H9 (cell line): ENCODE measurements around the gene HLA-A. TPM values are rescaled to one million over a fixed set of nuclear protein-coding genes. Genes with fewer than 3 reads are reported as not detected.
A peak's percentile ranks its signal among the peaks of the same experiment; 100 is the strongest.

Experiments
- DNase-seq: peaks from one replicate; pipeline ENCODE4 v3.0.0-alpha.2; 2017
- H2AFZ ChIP-seq: one replicate; pipeline ENCODE4 v1.6.1; 2013; ENCODE audit warnings: mild to moderate bottlenecking, low read length, control low read depth, moderate library complexity
- H2AK5ac ChIP-seq: 2 replicates; pipeline ENCODE4 v1.6.1; 2013; ENCODE audit warnings: low read length, control low read depth, mixed read lengths; ENCODE audit not compliant: insufficient read length
- H2BK120ac ChIP-seq: one replicate; pipeline ENCODE4 v1.6.1; 2013; ENCODE audit warnings: low read depth, mild to moderate bottlenecking, low read length, control low read depth, inconsistent platforms; ENCODE audit not compliant: poor library complexity, severe bottlenecking
- H2BK12ac ChIP-seq: 2 replicates; pipeline ENCODE4 v1.6.1; 2013; ENCODE audit warnings: low read length, control low read depth, mixed read lengths, low read depth; ENCODE audit not compliant: insufficient read length
- H2BK15ac ChIP-seq: 2 replicates; pipeline ENCODE4 v1.6.1; 2013; ENCODE audit warnings: low read depth, low read length, control low read depth
- H2BK20ac ChIP-seq: one replicate; pipeline ENCODE4 v1.6.1; 2013; ENCODE audit warnings: low read depth, mild to moderate bottlenecking, low read length, control low read depth, inconsistent platforms; ENCODE audit not compliant: poor library complexity, severe bottlenecking
- H2BK5ac ChIP-seq: 2 replicates; pipeline ENCODE4 v1.6.1; 2013; ENCODE audit warnings: low read length, control low read depth, mixed read lengths; ENCODE audit not compliant: insufficient read length
- H3K14ac ChIP-seq: 2 replicates; pipeline ENCODE4 v1.6.1; 2013; ENCODE audit warnings: low read length, control low read depth; ENCODE audit not compliant: insufficient read depth
- H3K18ac ChIP-seq: 2 replicates; pipeline ENCODE4 v1.6.1; 2013; ENCODE audit warnings: low read depth, mild to moderate bottlenecking, mixed read lengths, low read length, control low read depth; ENCODE audit not compliant: insufficient read length
- H3K23ac ChIP-seq: 2 replicates; pipeline ENCODE4 v1.6.1; 2013; ENCODE audit warnings: low read length, control low read depth, mixed read lengths, low read depth; ENCODE audit not compliant: insufficient read length
- H3K23me2 ChIP-seq: 2 replicates; pipeline ENCODE4 v1.6.1; 2013; ENCODE audit warnings: low read depth, mild to moderate bottlenecking, mixed read lengths, low read length, control low read depth; ENCODE audit not compliant: insufficient read length, poor library complexity, severe bottlenecking
- H3K27ac ChIP-seq: 2 replicates; pipeline ENCODE4 v1.5.1; 2013; ENCODE audit warnings: low read length, control low read depth, mixed read lengths, low read depth; ENCODE audit not compliant: insufficient read length
- H3K27me3 ChIP-seq: 2 replicates; pipeline ENCODE4 v1.6.1; 2013; ENCODE audit warnings: low read length, control low read depth, inconsistent platforms; ENCODE audit not compliant: insufficient read depth
- H3K4ac ChIP-seq: 2 replicates; pipeline ENCODE4 v1.6.1; 2013; ENCODE audit warnings: low read depth, mild to moderate bottlenecking, control low read depth, inconsistent platforms, low read length, moderate library complexity
- H3K4me1 ChIP-seq: 2 replicates; pipeline ENCODE4 v1.6.1; 2013; ENCODE audit warnings: low read length, control low read depth, inconsistent platforms; ENCODE audit not compliant: insufficient read depth
- H3K4me2 ChIP-seq: 2 replicates; pipeline ENCODE4 v1.6.1; 2013; ENCODE audit warnings: low read length, control low read depth, mixed read lengths; ENCODE audit not compliant: insufficient read length, insufficient read depth
- H3K56ac ChIP-seq: 2 replicates; pipeline ENCODE4 v1.6.1; 2013; ENCODE audit warnings: low read depth, mild to moderate bottlenecking, mixed read lengths, low read length, control low read depth; ENCODE audit not compliant: insufficient read length
- H3K79me1 ChIP-seq: 2 replicates; pipeline ENCODE4 v1.6.1; 2013; ENCODE audit warnings: low read depth, mild to moderate bottlenecking, moderate library complexity, low read length, control low read depth, inconsistent platforms; ENCODE audit not compliant: insufficient read depth, poor library complexity, severe bottlenecking
- H3K79me2 ChIP-seq: 2 replicates; pipeline ENCODE4 v1.6.1; 2013; ENCODE audit warnings: low read length, control low read depth, inconsistent platforms; ENCODE audit not compliant: insufficient read depth
- H3K9ac ChIP-seq: 2 replicates; pipeline ENCODE4 v1.6.1; 2013; ENCODE audit warnings: low read length, control low read depth, mixed read lengths; ENCODE audit not compliant: insufficient read length; ENCODE audit errors: extremely low read depth
- H3K9me3 ChIP-seq: one replicate; pipeline ENCODE4 v1.6.1; 2013; ENCODE audit warnings: low read depth, low read length, inconsistent platforms; ENCODE audit not compliant: control insufficient read depth
- H3T11ph ChIP-seq: one replicate; pipeline ENCODE4 v1.6.1; 2013; ENCODE audit warnings: mild to moderate bottlenecking, low read length, control low read depth, inconsistent platforms
- H4K20me1 ChIP-seq: one replicate; pipeline ENCODE4 v1.6.1; 2013; ENCODE audit not compliant: control insufficient read depth, insufficient read length, insufficient read depth
- H4K5ac ChIP-seq: 2 replicates; pipeline ENCODE4 v1.6.1; 2013; ENCODE audit warnings: low read depth, mild to moderate bottlenecking, mixed read lengths, low read length, control low read depth; ENCODE audit not compliant: insufficient read length
- H4K8ac ChIP-seq: replicated peaks from 2 replicates; pipeline ENCODE4 v1.6.1; 2013; ENCODE audit warnings: low read length, control low read depth, mixed read lengths, low read depth; ENCODE audit not compliant: insufficient read length
- H4K91ac ChIP-seq: 2 replicates; pipeline ENCODE4 v1.6.1; 2013; ENCODE audit warnings: low read depth, mild to moderate bottlenecking, moderate library complexity, mixed read lengths, low read length, control low read depth; ENCODE audit not compliant: insufficient read length
- H3K27ac Mint-ChIP-seq, 3 experiments: 2 replicates in 2 of 3; 3 replicates in 1 of 3; pipeline ENCODE4 v1.8.0; 2020 to 2021; ENCODE audit warnings: mixed read lengths in 3 of 3, mild to moderate bottlenecking in 1 of 3, moderate library complexity in 1 of 3
- H3K27me3 Mint-ChIP-seq: 2 replicates; pipeline ENCODE4 v1.8.0; 2021; ENCODE audit warnings: low read depth, mild to moderate bottlenecking, moderate library complexity, mixed read lengths
- H3K36me3 Mint-ChIP-seq, 3 experiments: 2 replicates in 2 of 3; 3 replicates in 1 of 3; pipeline ENCODE4 v1.8.0; 2020 to 2021; ENCODE audit warnings: low read depth in 3 of 3, mixed read lengths in 3 of 3; ENCODE audit not compliant: insufficient read depth in 1 of 3
- H3K4me1 Mint-ChIP-seq, 2 experiments: 2 replicates each; pipeline ENCODE4 v1.8.0; 2020; ENCODE audit warnings: mixed read lengths in 2 of 2
- H3K4me3 Mint-ChIP-seq, 2 experiments: 2 replicates in 1 of 2; 3 replicates in 1 of 2; pipeline ENCODE4 v1.8.0; 2020 to 2021; ENCODE audit warnings: mild to moderate bottlenecking in 2 of 2, mixed read lengths in 2 of 2, moderate library complexity in 1 of 2
- H3K9me3 Mint-ChIP-seq, 2 experiments: 2 replicates in 1 of 2; 3 replicates in 1 of 2; pipeline ENCODE4 v1.8.0; 2020; ENCODE audit warnings: mild to moderate bottlenecking in 2 of 2, mixed read lengths in 2 of 2, moderate library complexity in 1 of 2
- CTCF ChIP-seq: fragments of 200-600 bp; sonication (generic); conservative IDR thresholded peaks from 3 replicates; pipeline ENCODE4 v1.8.0; 2021; ENCODE audit warnings: antibody characterized with exemption, mild to moderate bottlenecking
- WGBS: extraction: QIAGEN DNeasy Blood & Tissue Kit; methylation state at CpG from one replicate; pipeline ENCODE4 v1.1.7; 2013; ENCODE audit warnings: missing lambda C conversion rate, low lambda C conversion rate, mixed read lengths; ENCODE audit not compliant: insufficient read length; ENCODE audit errors: extremely low coverage; 5-methylcytosine and 5-hydroxymethylcytosine counted together
- total RNA-seq: library from RNA; stranded (reverse); gene quantifications from 2 replicates; pipeline ENCODE4 v1.2.1, GENCODE V29; 2021

HLA-A gene
- total RNA-seq, 1 experiment from 2014 or later, result 248 TPM

DNA sequence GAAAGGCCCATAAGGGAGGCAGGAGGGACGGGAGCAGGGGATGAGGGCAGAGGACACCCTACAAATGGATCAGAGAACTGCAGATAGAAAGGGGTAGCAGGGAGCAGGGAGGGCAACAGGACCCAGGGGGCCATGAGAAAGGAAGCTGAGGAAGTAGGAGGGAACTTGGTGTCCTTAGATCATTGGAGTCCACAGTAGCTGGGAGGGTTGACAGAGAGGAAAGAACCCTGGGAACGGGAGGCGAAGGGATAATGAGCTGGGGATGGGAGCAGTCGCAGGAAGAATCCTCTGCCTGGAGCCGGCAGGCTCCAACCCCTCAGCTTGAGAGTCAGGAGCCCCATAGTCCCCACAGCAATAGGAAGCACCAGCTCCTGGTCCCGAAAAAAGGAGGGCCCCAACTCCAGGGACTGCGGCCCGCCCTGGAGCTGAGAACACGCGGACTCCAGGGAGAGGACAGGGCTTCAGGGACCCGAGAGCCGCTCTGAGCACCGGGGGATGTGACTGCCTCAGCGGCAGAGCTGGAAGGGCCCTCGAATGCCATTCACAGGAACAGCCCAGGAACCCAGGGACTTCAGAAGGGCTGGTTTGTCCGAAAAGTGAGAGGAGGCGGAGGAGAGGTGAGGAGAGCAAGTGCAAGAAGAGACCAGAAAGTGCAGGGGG, 32.7 kb downstream of the HLA-A start:
- TF ChIP-seq CTCF, result no peak
- Mint-ChIP-seq H3K27me3 (peaks cover 81% of the 10 kb centered on the region), H3K9me3 (peaks cover 0 to 7% of the 10 kb centered on the region in 2 experiments; a peak in 2 of 5 replicates), H3K4me1 (peaks cover 23 to 29% of the 10 kb centered on the region in 2 experiments), H3K27ac (peak overlapping the region in 1 of 3 experiments; percentile 57; a peak in 1 of 7 replicates), H3K36me3 (no peaks in the 10 kb centered on the region; a peak in 1 of 7 replicates), H3K4me3 (peak overlapping the region; percentile 65 to 83)
- H2BK20ac ChIP-seq, result no peak overlapping the region
- H3K4me1 ChIP-seq, result peaks cover 3% of the 10 kb centered on the region; the same call in 1 of the 2 replicates
- H3K79me2 ChIP-seq, result no peaks in the 10 kb centered on the region
- H3K18ac ChIP-seq, result no peak overlapping the region
- H3K9ac ChIP-seq, result peak overlapping the region; percentile 12
- H3K9me3 ChIP-seq, result no peaks in the 10 kb centered on the region
- no peak overlapping the region for H4K8ac ChIP-seq
- no peak overlapping the region for H2AFZ ChIP-seq
- H3K23ac ChIP-seq, result no peak overlapping the region
- H3K14ac ChIP-seq, result no peak overlapping the region; the same call in 1 of the 2 replicates
- no peak overlapping the region for H3K27ac ChIP-seq
- H4K91ac ChIP-seq, result no peak overlapping the region
- DNase-seq, result peak; percentile 45
- H3K4me2 ChIP-seq, result peak overlapping the region; percentile 88
- no peak overlapping the region for H2BK15ac ChIP-seq
- H3K56ac ChIP-seq, result no peak overlapping the region
- H2BK120ac ChIP-seq, result no peak overlapping the region
- no peak overlapping the region for H2BK12ac ChIP-seq
- no peak overlapping the region for H3K4ac ChIP-seq
- H3T11ph ChIP-seq, result no peak overlapping the region
- peaks cover 14% of the 10 kb centered on the region for H3K23me2 ChIP-seq
- no CpG with 5 or more reads among the region's 17 CpGs for WGBS
- no peak overlapping the region for H2BK5ac ChIP-seq
- peaks cover 33% of the 10 kb centered on the region for H3K27me3 ChIP-seq
- H2AK5ac ChIP-seq, result no peak overlapping the region
- H4K5ac ChIP-seq, result no peak overlapping the region
- no peaks in the 10 kb centered on the region for H3K79me1 ChIP-seq
- H4K20me1 ChIP-seq, result no peaks in the 10 kb centered on the region
